Hematopoietic multipotent progenitor cell (in vitro differentiated cells): ENCODE results near the gene GASK1A. TPM values are rescaled to one million over a fixed set of nuclear protein-coding genes. Genes with fewer than 3 reads are reported as not detected.

ENCODE experiments used
- DNase-seq, 3 donors: peaks; one replicate each; pipeline ENCODE4 v3.0.0-alpha.2; 2011 to 2015; ENCODE audit warnings: low read depth in 2 of 3, low spot score in 2 of 3
- total RNA-seq: library from RNA; depleted of rRNA; stranded (reverse); fragments of >200 nt; gene quantifications from one replicate; pipeline ENCODE4 v1.2.3, GENCODE V29; 2012

GASK1A gene
- total RNA-seq, 1 donor: 1.6 TPM

- no peak for DNase-seq
These were observed 3.7 kb downstream of the GASK1A start for GRCh38 chr3:42982645-42983412.

GRCh38 chr3:42983927-42984326 lies 4.8 kb downstream of the GASK1A start:
- no peak for DNase-seq

GRCh38 chr3:42984701-42985100 lies 5.6 kb downstream of the GASK1A start:
- DNase-seq: no peak

- no peak for DNase-seq
These were observed 9.0 kb downstream of the GASK1A start for GRCh38 chr3:42988097-42988496.

- DNase-seq: no peak
These were observed 9.5 kb downstream of the GASK1A start for GRCh38 chr3:42988566-42988965.

GRCh38 chr3:42991341-42992315 lies 12.5 kb downstream of the GASK1A start:
- no peak for DNase-seq

GRCh38 chr3:42994595-42994994 lies 15.5 kb downstream of the GASK1A start:
- DNase-seq: no peak

GRCh38 chr3:42996021-42996420 lies 16.9 kb downstream of the GASK1A start:
- DNase-seq: no peak

GRCh38 chr3:42996633-42997075 lies 17.5 kb downstream of the GASK1A start:
- DNase-seq: no peak

- DNase-seq: no peak
These were observed 20.1 kb downstream of the GASK1A start for GRCh38 chr3:42999212-42999611.

GRCh38 chr3:42999632-43000031 lies 20.5 kb downstream of the GASK1A start:
- no peak for DNase-seq

GRCh38 chr3:43000387-43000786 lies 21.3 kb downstream of the GASK1A start:
- DNase-seq: no peak

- no peak for DNase-seq
These were observed 22.0 kb downstream of the GASK1A start for GRCh38 chr3:43001094-43001553.

GRCh38 chr3:43001556-43002121 lies 22.5 kb downstream of the GASK1A start:
- no peak for DNase-seq

- no peak for DNase-seq
These were observed 25.2 kb downstream of the GASK1A start for GRCh38 chr3:43004282-43004681.

- no peak for DNase-seq
These were observed 26.1 kb downstream of the GASK1A start for GRCh38 chr3:43005253-43005652.

- DNase-seq: peak in 1 of 3 donors; percentile 29
These were observed 26.9 kb downstream of the GASK1A start for GRCh38 chr3:43005981-43006380.

- DNase-seq: no peak
These were observed 27.7 kb downstream of the GASK1A start for GRCh38 chr3:43006825-43007224.

- no peak for DNase-seq
These were observed 30.4 kb downstream of the GASK1A start for GRCh38 chr3:43009547-43009946.

- DNase-seq: no peak
These were observed 31.5 kb downstream of the GASK1A start for GRCh38 chr3:43010638-43011037.

GRCh38 chr3:43011638-43012037 lies 32.5 kb downstream of the GASK1A start:
- no peak for DNase-seq
